PFSK-1 (cell line): Measurements from ENCODE around the gene FBLN2.

Experiments
- FOXP2 ChIP-seq: optimal IDR thresholded peaks from 2 replicates; pipeline ENCODE3; 2011; ENCODE audit warnings: borderline replicate concordance, control low read depth, inconsistent platforms; ENCODE audit not compliant: insufficient read depth; ENCODE audit errors: extremely low read length, extremely low read depth
- POLR2AphosphoS5 ChIP-seq: IDR thresholded peaks from 2 replicates; pipeline ENCODE4 v1.6.1; 2012; ENCODE audit warnings: low read depth, mild to moderate bottlenecking, control low read depth, low read length, moderate library complexity
- REST ChIP-seq, 2 experiments: IDR thresholded peaks; 2 replicates each; pipeline versions ENCODE4 v1.6.1 to v1.8.0; 2011 to 2012; ENCODE audit warnings: low read depth in 2 of 2, low read length in 2 of 2, control low read depth in 1 of 2, inconsistent platforms in 1 of 2, mild to moderate bottlenecking in 1 of 2, moderate library complexity in 1 of 2; ENCODE audit not compliant: insufficient read depth in 1 of 2
- SIN3A ChIP-seq: IDR thresholded peaks from 2 replicates; pipeline ENCODE4 v1.6.1; 2012; ENCODE audit warnings: mild to moderate bottlenecking, low read length, moderate library complexity, borderline replicate concordance; ENCODE audit not compliant: insufficient read depth
- TAF1 ChIP-seq: IDR thresholded peaks from 2 replicates; pipeline ENCODE4 v1.6.1; 2012; ENCODE audit warnings: low read length, control low read depth, borderline replicate concordance; ENCODE audit not compliant: insufficient read depth

FBLN2 gene

GRCh38 chr3:13552857-13553652 lies 4.1 kb downstream of the FBLN2 start:
- TF ChIP-seq POLR2AphosphoS5, result no peak
- TF ChIP-seq FOXP2, result no peak
- no peak for TF ChIP-seq REST (IDR thresholded peaks at IDR 0.05; ENCODE audit: insufficient read depth in 1 of 2, low read depth in 2 of 2, low read length in 2 of 2)
- no peak for TF ChIP-seq TAF1
- no peak for TF ChIP-seq SIN3A

- TF ChIP-seq TAF1 (no peak), REST (IDR thresholded peaks at IDR 0.05; ENCODE audit: insufficient read depth in 1 of 2, low read depth in 2 of 2, low read length in 2 of 2) (no peak), FOXP2 (no peak), POLR2AphosphoS5 (no peak), SIN3A (no peak)
Observed at GRCh38 chr3:13553686-13554085, 4.8 kb downstream of the FBLN2 start.

- no peak for TF ChIP-seq REST (IDR thresholded peaks at IDR 0.05; ENCODE audit: insufficient read depth in 1 of 2, low read depth in 2 of 2, low read length in 2 of 2)
- no peak for TF ChIP-seq FOXP2
- TF ChIP-seq TAF1, result no peak
- no peak for TF ChIP-seq POLR2AphosphoS5
- TF ChIP-seq SIN3A, result no peak
Observed at GRCh38 chr3:13555753-13556152, 6.8 kb downstream of the FBLN2 start.

GRCh38 chr3:13556207-13556606 lies 7.3 kb downstream of the FBLN2 start:
- TF ChIP-seq TAF1, result no peak
- no peak for TF ChIP-seq SIN3A
- TF ChIP-seq POLR2AphosphoS5, result no peak
- TF ChIP-seq REST (IDR thresholded peaks at IDR 0.05; ENCODE audit: insufficient read depth in 1 of 2, low read depth in 2 of 2, low read length in 2 of 2), result no peak
- no peak for TF ChIP-seq FOXP2
